Keratinocyte (primary cell): Measurements from ENCODE around the gene SIGLEC6. TPM values are rescaled to one million over a fixed set of nuclear protein-coding genes. Genes with fewer than 3 reads are reported as not detected.

Experiments
- DNase-seq: peaks from one replicate; pipeline ENCODE4 v3.0.0-alpha.2; 2011; ENCODE audit warnings: low read depth, missing footprints, low spot score
- FAIRE-seq: peaks from 2 replicates; lab custom pipeline; 2011; peaks lifted over from hg19 to GRCh38; lab: Jason Lieb, UNC
- H2AFZ ChIP-seq: 2 replicates; pipeline ENCODE4 v1.6.0; 2012; ENCODE audit warnings: low read length, control low read depth, inconsistent platforms; ENCODE audit not compliant: control insufficient read depth
- H3K27ac ChIP-seq: 2 replicates; pipeline ENCODE4 v1.5.1; 2011; ENCODE audit warnings: low read length; ENCODE audit not compliant: control insufficient read depth, insufficient read depth
- H3K27me3 ChIP-seq: 3 replicates; pipeline ENCODE4 v1.6.0; 2011; ENCODE audit warnings: low read length; ENCODE audit not compliant: control insufficient read depth, insufficient read depth; ENCODE audit errors: extremely low read depth
- H3K36me3 ChIP-seq, 2 experiments: 2 replicates in 1 of 2; 3 replicates in 1 of 2; pipeline ENCODE4 v1.5.1; 2011; ENCODE audit warnings: low read length in 2 of 2, mild to moderate bottlenecking in 1 of 2; ENCODE audit not compliant: control insufficient read depth in 2 of 2, insufficient read depth in 2 of 2; ENCODE audit errors: extremely low read depth in 1 of 2
- H3K4me1 ChIP-seq: 3 replicates; pipeline ENCODE4 v1.5.1; 2011; ENCODE audit warnings: low read length; ENCODE audit not compliant: control insufficient read depth, insufficient read depth; ENCODE audit errors: extremely low read depth
- H3K4me2 ChIP-seq: 3 replicates; pipeline ENCODE4 v1.6.0; 2011; ENCODE audit warnings: low read depth, low read length; ENCODE audit not compliant: control insufficient read depth, insufficient read depth; ENCODE audit errors: extremely low read depth
- H3K4me3 ChIP-seq, 3 experiments: fragments of 200-600 bp in 1 of 3; sonication (generic) in 1 of 3; 2 replicates in 2 of 3; 3 replicates in 1 of 3; pipeline ENCODE4 v1.5.1; 2011 to 2016; ENCODE audit warnings: low read length in 3 of 3, mild to moderate bottlenecking in 3 of 3, control low read depth in 2 of 3, inconsistent platforms in 1 of 3, low read depth in 1 of 3, mixed read lengths in 1 of 3, mixed run types in 1 of 3, moderate library complexity in 1 of 3; ENCODE audit not compliant: control insufficient read depth in 2 of 3, insufficient read depth in 2 of 3; ENCODE audit errors: extremely low read depth in 1 of 3
- H3K79me2 ChIP-seq: 2 replicates; pipeline ENCODE4 v1.6.0; 2012; ENCODE audit warnings: low read length; ENCODE audit not compliant: control insufficient read depth, insufficient read depth
- H3K9ac ChIP-seq: 3 replicates; pipeline ENCODE4 v1.6.0; 2011; ENCODE audit warnings: low read length; ENCODE audit not compliant: control insufficient read depth, insufficient read depth; ENCODE audit errors: extremely low read depth
- H3K9me1 ChIP-seq: 3 replicates; pipeline ENCODE4 v1.6.0; 2011; ENCODE audit warnings: low read length; ENCODE audit not compliant: control insufficient read depth, insufficient read depth; ENCODE audit errors: extremely low read depth
- H3K9me3 ChIP-seq: 2 replicates; pipeline ENCODE4 v1.5.1; 2012; ENCODE audit warnings: low read depth, low read length; ENCODE audit not compliant: control insufficient read depth
- H4K20me1 ChIP-seq: 3 replicates; pipeline ENCODE4 v1.6.0; 2011; ENCODE audit warnings: low read length; ENCODE audit not compliant: control insufficient read depth, insufficient read depth; ENCODE audit errors: extremely low read depth
- CTCF ChIP-seq, 3 experiments: IDR thresholded peaks in 1 of 3; conservative IDR thresholded peaks in 1 of 3; optimal IDR thresholded peaks in 1 of 3; 2 replicates in 2 of 3; 3 replicates in 1 of 3; pipeline versions ENCODE3 to v1.5.1; 2011; ENCODE audit warnings: low read length in 3 of 3, mild to moderate bottlenecking in 3 of 3, moderate library complexity in 2 of 3, control low read depth in 1 of 3, inconsistent platforms in 1 of 3; ENCODE audit not compliant: insufficient read depth in 2 of 3; ENCODE audit errors: extremely low read depth in 1 of 3
- EZH2 ChIP-seq: IDR thresholded peaks from one replicate; pipeline ENCODE4 v1.6.1; 2012; ENCODE audit warnings: inconsistent platforms, mild to moderate bottlenecking, low read length, moderate library complexity
- dilution Hi-C: fragments of 300-500 bp; cut with MboI; formaldehyde crosslinking; loops from one replicate; pipeline ENCODE4 v1.7.0; 2020; ENCODE audit warnings: low sequenced_read_pairs; ENCODE audit not compliant: extremely low pct_ligation_motif_present
- polyA plus RNA-seq, 5 experiments: library from polyadenylated mRNA; depleted of rRNA in 3 of 5; stranded (reverse) in 3 of 5; stranded (forward) in 1 of 5; unstranded in 1 of 5; fragments of >200 nt; gene quantifications; 1 replicate in 1 of 5; 2 replicates in 3 of 5; 3 replicates in 1 of 5; pipeline versions ENCODE4 v1.2.1 to v1.2.3, GENCODE V29; 2011 to 2012; ENCODE audit warnings: missing spikeins in 2 of 5, low read depth in 1 of 5, low replicate concordance in 1 of 5

The SIGLEC6 gene
- polyA plus RNA-seq, 1 donor (not counting 4 experiments of a cell fraction or from before 2014, with no cell fraction given), result not detected

- no peak for DNase-seq
- Histone ChIP-seq H2AFZ (no peak overlapping the region), H3K79me2 (no peaks in the 10 kb centered on the region), H3K4me2 (no peak overlapping the region), H3K9me3 (no peaks in the 10 kb centered on the region), H4K20me1 (no peaks in the 10 kb centered on the region), H3K36me3 (no peaks in the 10 kb centered on the region), H3K4me1 (no peaks in the 10 kb centered on the region), H3K4me3 (no peak overlapping the region), H3K27me3 (no peaks in the 10 kb centered on the region), H3K9ac (no peak overlapping the region), H3K9me1 (no peaks in the 10 kb centered on the region), H3K27ac (no peak overlapping the region)
- TF ChIP-seq CTCF (optimal IDR thresholded peaks at IDR 0.05 in 1 of 3, IDR thresholded peaks at IDR 0.05 in 1 of 3, conservative IDR thresholded peaks at IDR 0.05 in 1 of 3; ENCODE audit: extremely low read depth in 1 of 3, insufficient read depth in 2 of 3, low read length in 3 of 3) (no peak), EZH2 (no peak)
- FAIRE-seq, result no peak
- dilution Hi-C loops, result no loop called here
Measured at GRCh38 chr19:51509823-51510660, 21.4 kb downstream of the SIGLEC6 start.

GRCh38 chr19:51508059-51508733 is 23.3 kb downstream of the SIGLEC6 start:
- Histone ChIP-seq H3K36me3 (no peaks in the 10 kb centered on the region), H3K27ac (no peak overlapping the region), H3K79me2 (no peaks in the 10 kb centered on the region), H3K4me3 (no peak overlapping the region), H3K4me2 (no peak overlapping the region), H2AFZ (no peak overlapping the region), H3K9ac (no peak overlapping the region), H3K9me3 (no peaks in the 10 kb centered on the region), H4K20me1 (no peaks in the 10 kb centered on the region), H3K9me1 (no peaks in the 10 kb centered on the region), H3K4me1 (no peaks in the 10 kb centered on the region), H3K27me3 (no peaks in the 10 kb centered on the region)
- TF ChIP-seq CTCF (optimal IDR thresholded peaks at IDR 0.05 in 1 of 3, IDR thresholded peaks at IDR 0.05 in 1 of 3, conservative IDR thresholded peaks at IDR 0.05 in 1 of 3; ENCODE audit: extremely low read depth in 1 of 3, insufficient read depth in 2 of 3, low read length in 3 of 3) (no peak), EZH2 (no peak)
- FAIRE-seq, result no peak
- no peak for DNase-seq
- dilution Hi-C loops, result no loop called here
